Stomach smooth muscle (tissue), 2 donors: ENCODE measurements around the gene MPDZ.

Source experiments
- H3K27ac ChIP-seq: one replicate; pipeline ENCODE4 v1.7.0; 2013; ENCODE audit warnings: mild to moderate bottlenecking, low read length, inconsistent platforms
- H3K27me3 ChIP-seq, 2 donors: one replicate each; pipeline ENCODE4 v1.7.0; 2013; ENCODE audit warnings: low read length in 2 of 2; ENCODE audit not compliant: insufficient read depth in 2 of 2, control insufficient read depth in 1 of 2
- H3K36me3 ChIP-seq, 2 donors: one replicate each; pipeline ENCODE4 v1.7.0; 2013; ENCODE audit warnings: low read length in 2 of 2; ENCODE audit not compliant: control insufficient read depth in 2 of 2, insufficient read depth in 2 of 2
- H3K4me1 ChIP-seq: one replicate; pipeline ENCODE4 v1.7.0; 2013; ENCODE audit warnings: low read length; ENCODE audit not compliant: control insufficient read depth, insufficient read depth
- H3K4me3 ChIP-seq, 2 donors: one replicate each; pipeline ENCODE4 v1.7.0; 2013; ENCODE audit warnings: low read length in 2 of 2
- H3K9ac ChIP-seq, 2 donors: one replicate each; pipeline ENCODE4 v1.7.0; 2013; ENCODE audit warnings: low read length in 2 of 2, mild to moderate bottlenecking in 1 of 2
- H3K9me3 ChIP-seq, 2 donors: one replicate each; pipeline ENCODE4 v1.7.0; 2013; ENCODE audit warnings: low read length in 2 of 2; ENCODE audit not compliant: control insufficient read depth in 2 of 2
- donor health status: healthy.
- donor health status: Pancreatic carcinoma.

The MPDZ gene

GRCh38 chr9:13089666-13090065, 189.8 kb downstream of the MPDZ start:
- Histone ChIP-seq H3K9me3 (no peaks in the 10 kb centered on the region), H3K36me3 (no peaks in the 10 kb centered on the region), H3K27me3 (no peaks in the 10 kb centered on the region), H3K4me1 (no peaks in the 10 kb centered on the region), H3K4me3 (no peak overlapping the region), H3K9ac (no peak overlapping the region), H3K27ac (no peak overlapping the region)

- Histone ChIP-seq H3K36me3 (no peaks in the 10 kb centered on the region), H3K27ac (no peak overlapping the region), H3K27me3 (no peaks in the 10 kb centered on the region), H3K9ac (no peak overlapping the region), H3K9me3 (no peaks in the 10 kb centered on the region), H3K4me3 (no peak overlapping the region), H3K4me1 (no peaks in the 10 kb centered on the region)
These were observed 190.6 kb downstream of the MPDZ start for GRCh38 chr9:13088720-13089427.

GRCh38 chr9:13083963-13084528, 195.4 kb downstream of the MPDZ start:
- H3K4me1 ChIP-seq = no peaks in the 10 kb centered on the region
- H3K27ac ChIP-seq = no peak overlapping the region
- no peaks in the 10 kb centered on the region for H3K36me3 ChIP-seq
- H3K4me3 ChIP-seq = no peak overlapping the region
- H3K9me3 ChIP-seq = no peaks in the 10 kb centered on the region
- H3K9ac ChIP-seq = no peak overlapping the region
- no peaks in the 10 kb centered on the region for H3K27me3 ChIP-seq

- H3K36me3 ChIP-seq = no peaks in the 10 kb centered on the region
- no peaks in the 10 kb centered on the region for H3K27me3 ChIP-seq
- no peak overlapping the region for H3K9ac ChIP-seq
These were observed 196.1 kb downstream of the MPDZ start for GRCh38 chr9:13083366-13083765.

GRCh38 chr9:13082796-13083195, 196.7 kb downstream of the MPDZ start:
- no peak overlapping the region for H3K27ac ChIP-seq
- no peaks in the 10 kb centered on the region for H3K9me3 ChIP-seq
- H3K27me3 ChIP-seq = no peaks in the 10 kb centered on the region
- no peaks in the 10 kb centered on the region for H3K36me3 ChIP-seq
- no peak overlapping the region for H3K4me3 ChIP-seq
- H3K4me1 ChIP-seq = no peaks in the 10 kb centered on the region
- H3K9ac ChIP-seq = no peak overlapping the region

More at GRCh38 chr9:13083366-13083765, 196.1 kb downstream of the MPDZ start:
- Histone ChIP-seq H3K9me3 (no peaks in the 10 kb centered on the region), H3K4me1 (no peaks in the 10 kb centered on the region), H3K27ac (no peak overlapping the region), H3K4me3 (no peak overlapping the region)

- H3K4me3 ChIP-seq = no peak overlapping the region
These were observed 201.3 kb downstream of the MPDZ start for GRCh38 chr9:13078164-13078563.

GRCh38 chr9:13076616-13077015, 202.9 kb downstream of the MPDZ start:
- Histone ChIP-seq H3K9me3 (no peaks in the 10 kb centered on the region), H3K27ac (no peak overlapping the region), H3K4me3 (no peak overlapping the region), H3K9ac (no peak overlapping the region), H3K36me3 (no peaks in the 10 kb centered on the region), H3K27me3 (no peaks in the 10 kb centered on the region), H3K4me1 (no peaks in the 10 kb centered on the region)

More at GRCh38 chr9:13078164-13078563, 201.3 kb downstream of the MPDZ start:
- Histone ChIP-seq H3K4me1 (no peaks in the 10 kb centered on the region), H3K9me3 (no peaks in the 10 kb centered on the region), H3K27me3 (no peaks in the 10 kb centered on the region), H3K9ac (no peak overlapping the region), H3K27ac (no peak overlapping the region), H3K36me3 (no peaks in the 10 kb centered on the region)

GRCh38 chr9:13071921-13072320, 207.6 kb downstream of the MPDZ start:
- no peak overlapping the region for H3K9ac ChIP-seq
- no peaks in the 10 kb centered on the region for H3K36me3 ChIP-seq
- no peak overlapping the region for H3K4me3 ChIP-seq
- H3K9me3 ChIP-seq = no peaks in the 10 kb centered on the region
- H3K27me3 ChIP-seq = no peaks in the 10 kb centered on the region
- H3K27ac ChIP-seq = no peak overlapping the region
- no peaks in the 10 kb centered on the region for H3K4me1 ChIP-seq

- Histone ChIP-seq H3K36me3 (no peaks in the 10 kb centered on the region), H3K4me1 (no peaks in the 10 kb centered on the region), H3K27me3 (no peaks in the 10 kb centered on the region), H3K9ac (no peak overlapping the region), H3K9me3 (no peaks in the 10 kb centered on the region), H3K4me3 (no peak overlapping the region), H3K27ac (no peak overlapping the region)
These were observed 208.6 kb downstream of the MPDZ start for GRCh38 chr9:13070612-13071595.

GRCh38 chr9:13069498-13069897, 210.0 kb downstream of the MPDZ start:
- Histone ChIP-seq H3K36me3 (no peaks in the 10 kb centered on the region), H3K4me1 (no peaks in the 10 kb centered on the region), H3K27me3 (no peaks in the 10 kb centered on the region), H3K9ac (no peak overlapping the region), H3K4me3 (no peak overlapping the region), H3K27ac (no peak overlapping the region), H3K9me3 (no peaks in the 10 kb centered on the region)
